Measurements from ENCODE around the gene POU2F3.

The POU2F3 gene

GRCh38 chr11:120224972-120225909 is 14.7 kb upstream of the POU2F3 start:
- Histone ChIP-seq H3K36me3 (ENCODE audit: control insufficient read depth in 2 of 2, insufficient read depth in 1 of 2, low read length in 2 of 2) (peaks cover 0 to 9% of the 10 kb centered on the region in 2 experiments; a peak in 1 of 3 replicates), H3K4me1 (ENCODE audit: control insufficient read depth, insufficient read depth, low read length) (no peaks in the 10 kb centered on the region), H3K27ac (ENCODE audit: extremely low read depth, low read depth, low read length) (no peak overlapping the region), H3K9me3 (ENCODE audit: control insufficient read depth, insufficient read depth, low read depth, low read length) (no peaks in the 10 kb centered on the region), H3K4me3 (ENCODE audit: low read depth, low read length) (no peak overlapping the region)
- POLR2A ChIA-PET = interaction anchor here (0.7 kb wide), 1 partner anchor 496 kb away, joined by 3 read pairs; no protein-coding TSS in a partner anchor
- CTCF ChIA-PET = interaction anchor here (0.6 to 4.1 kb wide), 4 partner anchors 11 to 204 kb away, joined by 3 to 16 read pairs (median 5); no protein-coding TSS in a partner anchor
- TF ChIP-seq ZNF174 (tag by site-specific recombination; IDR thresholded peaks at IDR 0.05) = no peak
- no peak for TF ChIP-seq ZNF626 (tag by site-specific recombination; IDR thresholded peaks at IDR 0.05)
- no peak for TF ChIP-seq MEIS1 (CRISPR knock-in tag; IDR thresholded peaks at IDR 0.05; ENCODE audit: borderline replicate concordance)
- no peak for TF ChIP-seq ZBTB26 (tag by site-specific recombination; optimal IDR thresholded peaks at IDR 0.05)
- no peak for TF ChIP-seq ZFP37 (tag by site-specific recombination; IDR thresholded peaks at IDR 0.05)
- no peak for TF ChIP-seq KLF1 (tag by site-specific recombination; IDR thresholded peaks at IDR 0.05)
- TF ChIP-seq KLF9 (tag by site-specific recombination; IDR thresholded peaks at IDR 0.05; ENCODE audit: low read depth) = no peak
- TF ChIP-seq ZNF530 (tag by site-specific recombination; IDR thresholded peaks at IDR 0.05; ENCODE audit: low read depth) = no peak
- no peak for TF ChIP-seq ELK4 (IDR thresholded peaks at IDR 0.05; ENCODE audit: borderline replicate concordance, low read depth, low read length)

DNA sequence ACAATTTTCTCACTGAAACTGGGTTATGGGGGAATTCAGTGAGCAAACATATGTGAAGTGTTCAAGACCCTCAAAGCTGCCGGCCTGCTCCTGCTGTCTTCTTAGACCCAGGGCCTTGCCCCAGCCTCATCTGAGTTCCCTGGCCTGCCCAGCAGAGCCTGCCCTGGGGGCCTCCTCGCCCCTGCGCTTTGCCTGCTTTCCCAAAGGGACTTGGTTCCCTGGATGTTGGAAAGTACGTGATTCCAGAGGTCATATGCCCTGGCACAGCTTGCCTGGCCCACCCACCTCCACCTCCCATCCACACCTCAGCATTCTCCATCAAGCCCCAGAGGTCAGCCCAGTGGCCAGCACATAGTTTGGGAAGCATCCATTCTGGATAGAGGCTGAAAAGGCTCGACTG is 13.7 kb upstream of the POU2F3 start:
- CTCF ChIA-PET = interaction anchor here (0.7 to 4.1 kb wide), 4 partner anchors 10 to 55 kb away, joined by 3 to 16 read pairs (median 3); no protein-coding TSS in a partner anchor
- TF ChIP-seq ZNF843 (tag by site-specific recombination; IDR thresholded peaks at IDR 0.05) (no peak), ATF2 (tag by site-specific recombination; IDR thresholded peaks at IDR 0.05; ENCODE audit: low read depth) (no peak), ZNF433 (tag by site-specific recombination; IDR thresholded peaks at IDR 0.05; ENCODE audit: low read depth) (no peak), ZFHX2 (tag by site-specific recombination; conservative IDR thresholded peaks at IDR 0.05) (no peak), FEZF1 (tag by site-specific recombination; IDR thresholded peaks at IDR 0.05) (no peak)
- TF ChIP-seq, protein P1, sequence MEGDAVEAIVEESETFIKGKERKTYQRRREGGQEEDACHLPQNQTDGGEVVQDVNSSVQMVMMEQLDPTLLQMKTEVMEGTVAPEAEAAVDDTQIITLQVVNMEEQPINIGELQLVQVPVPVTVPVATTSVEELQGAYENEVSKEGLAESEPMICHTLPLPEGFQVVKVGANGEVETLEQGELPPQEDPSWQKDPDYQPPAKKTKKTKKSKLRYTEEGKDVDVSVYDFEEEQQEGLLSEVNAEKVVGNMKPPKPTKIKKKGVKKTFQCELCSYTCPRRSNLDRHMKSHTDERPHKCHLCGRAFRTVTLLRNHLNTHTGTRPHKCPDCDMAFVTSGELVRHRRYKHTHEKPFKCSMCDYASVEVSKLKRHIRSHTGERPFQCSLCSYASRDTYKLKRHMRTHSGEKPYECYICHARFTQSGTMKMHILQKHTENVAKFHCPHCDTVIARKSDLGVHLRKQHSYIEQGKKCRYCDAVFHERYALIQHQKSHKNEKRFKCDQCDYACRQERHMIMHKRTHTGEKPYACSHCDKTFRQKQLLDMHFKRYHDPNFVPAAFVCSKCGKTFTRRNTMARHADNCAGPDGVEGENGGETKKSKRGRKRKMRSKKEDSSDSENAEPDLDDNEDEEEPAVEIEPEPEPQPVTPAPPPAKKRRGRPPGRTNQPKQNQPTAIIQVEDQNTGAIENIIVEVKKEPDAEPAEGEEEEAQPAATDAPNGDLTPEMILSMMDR (tag by site-specific recombination; IDR thresholded peaks at IDR 0.05) = no peak
- no peaks in the 10 kb centered on the region for H3K9me3 ChIP-seq (ENCODE audit: control insufficient read depth, insufficient read depth, low read depth, low read length)
- H3K36me3 ChIP-seq (ENCODE audit: control insufficient read depth in 2 of 2, insufficient read depth in 1 of 2, low read length in 2 of 2) = peaks cover 0 to 6% of the 10 kb centered on the region in 2 experiments; a peak in 1 of 3 replicates
- H3K27ac ChIP-seq (ENCODE audit: extremely low read depth, low read depth, low read length) = no peak overlapping the region
- no peak overlapping the region for H3K4me3 ChIP-seq (ENCODE audit: low read depth, low read length)
- POLR2A ChIA-PET = no interaction called here
- no peaks in the 10 kb centered on the region for H3K4me1 ChIP-seq (ENCODE audit: control insufficient read depth, insufficient read depth, low read length)
